Upper lobe of right lung (tissue), 1 donor: Measurements from ENCODE around the gene LTN1. TPM values are rescaled to one million over a fixed set of nuclear protein-coding genes. Genes with fewer than 3 reads are reported as not detected.

Source experiments
- ATAC-seq: fragments of 200-7000 bp; cut with Tn5 transposase; one replicate; pipeline ENCODE4 v1.9.1; 2020; ENCODE audit warnings: mild to moderate bottlenecking, moderate library complexity
- DNase-seq: peaks from one replicate; pipeline ENCODE4 v3.0.0-alpha.2; 2020
- H3K27ac ChIP-seq: fragments of 200-600 bp; one replicate; pipeline ENCODE4 v1.8.0; 2022
- H3K27me3 ChIP-seq: fragments of 200-600 bp; one replicate; pipeline ENCODE4 v1.8.0; 2022; ENCODE audit warnings: mild to moderate bottlenecking
- H3K36me3 ChIP-seq: fragments of 200-600 bp; one replicate; pipeline ENCODE4 v1.8.0; 2022
- H3K4me1 ChIP-seq: fragments of 200-600 bp; one replicate; pipeline ENCODE4 v1.8.0; 2022
- H3K4me3 ChIP-seq: fragments of 200-600 bp; one replicate; pipeline ENCODE4 v1.8.0; 2022; ENCODE audit warnings: mild to moderate bottlenecking
- H3K9me3 ChIP-seq: fragments of 200-600 bp; one replicate; pipeline ENCODE4 v1.8.0; 2022
- intact Hi-C: fragments of 100-400 bp; cut with DNase I; formaldehyde crosslinking; loops from one replicate; pipeline ENCODE4 v1.11.0; 2022
- total RNA-seq: library from RNA; stranded (reverse); fragmentation: NEBNext Ultra II Directional; extraction: Animal tissue kit (Norgen Biotek cat#: 25700); gene quantifications from one replicate; pipeline ENCODE4 v1.2.1, GENCODE V29; 2021
- TF ChIP-seq, protein P1 (sequence below): fragments of 200-600 bp; IDR thresholded peaks from one replicate; pipeline ENCODE4 v1.8.0; 2022; ENCODE audit warnings: antibody characterized with exemption
- donor health status: DM: no; HTN: yes; CAD: no; lungs with severe emphysema.

Gene LTN1
- total RNA-seq, 1 donor from 2014 or later, result 25.7 TPM

DNA sequence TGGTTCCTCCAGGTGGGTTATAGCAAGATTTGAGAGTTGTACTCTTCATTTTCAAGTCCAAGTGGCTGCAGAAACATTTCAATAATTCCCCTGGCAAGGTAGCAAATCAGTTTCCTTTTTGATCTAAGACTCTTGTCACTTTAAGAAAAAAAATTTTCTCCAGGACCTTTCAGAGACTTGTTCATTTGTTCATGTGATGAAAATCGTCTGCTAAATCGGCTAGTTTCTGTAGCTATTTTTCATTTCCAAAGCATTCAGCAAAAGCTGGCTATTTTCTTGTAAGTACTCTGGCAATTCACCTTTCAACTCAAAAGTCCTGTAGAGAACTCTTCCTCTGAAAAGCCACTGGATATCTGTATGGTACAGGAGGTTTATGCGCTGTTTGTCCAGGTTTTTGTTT, 93.5 kb downstream of the LTN1 start:
- H3K27me3 ChIP-seq, result peaks cover 4% of the 10 kb centered on the region
- H3K4me1 ChIP-seq, result no peaks in the 10 kb centered on the region
- no peak for DNase-seq
- H3K4me3 ChIP-seq, result no peak overlapping the region
- H3K9me3 ChIP-seq, result no peaks in the 10 kb centered on the region
- TF ChIP-seq, protein P1, sequence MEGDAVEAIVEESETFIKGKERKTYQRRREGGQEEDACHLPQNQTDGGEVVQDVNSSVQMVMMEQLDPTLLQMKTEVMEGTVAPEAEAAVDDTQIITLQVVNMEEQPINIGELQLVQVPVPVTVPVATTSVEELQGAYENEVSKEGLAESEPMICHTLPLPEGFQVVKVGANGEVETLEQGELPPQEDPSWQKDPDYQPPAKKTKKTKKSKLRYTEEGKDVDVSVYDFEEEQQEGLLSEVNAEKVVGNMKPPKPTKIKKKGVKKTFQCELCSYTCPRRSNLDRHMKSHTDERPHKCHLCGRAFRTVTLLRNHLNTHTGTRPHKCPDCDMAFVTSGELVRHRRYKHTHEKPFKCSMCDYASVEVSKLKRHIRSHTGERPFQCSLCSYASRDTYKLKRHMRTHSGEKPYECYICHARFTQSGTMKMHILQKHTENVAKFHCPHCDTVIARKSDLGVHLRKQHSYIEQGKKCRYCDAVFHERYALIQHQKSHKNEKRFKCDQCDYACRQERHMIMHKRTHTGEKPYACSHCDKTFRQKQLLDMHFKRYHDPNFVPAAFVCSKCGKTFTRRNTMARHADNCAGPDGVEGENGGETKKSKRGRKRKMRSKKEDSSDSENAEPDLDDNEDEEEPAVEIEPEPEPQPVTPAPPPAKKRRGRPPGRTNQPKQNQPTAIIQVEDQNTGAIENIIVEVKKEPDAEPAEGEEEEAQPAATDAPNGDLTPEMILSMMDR, result no peak
- intact Hi-C loops, result no loop called here
- H3K27ac ChIP-seq, result no peak overlapping the region
- H3K36me3 ChIP-seq, result no peaks in the 10 kb centered on the region
- ATAC-seq, result no peak

DNA sequence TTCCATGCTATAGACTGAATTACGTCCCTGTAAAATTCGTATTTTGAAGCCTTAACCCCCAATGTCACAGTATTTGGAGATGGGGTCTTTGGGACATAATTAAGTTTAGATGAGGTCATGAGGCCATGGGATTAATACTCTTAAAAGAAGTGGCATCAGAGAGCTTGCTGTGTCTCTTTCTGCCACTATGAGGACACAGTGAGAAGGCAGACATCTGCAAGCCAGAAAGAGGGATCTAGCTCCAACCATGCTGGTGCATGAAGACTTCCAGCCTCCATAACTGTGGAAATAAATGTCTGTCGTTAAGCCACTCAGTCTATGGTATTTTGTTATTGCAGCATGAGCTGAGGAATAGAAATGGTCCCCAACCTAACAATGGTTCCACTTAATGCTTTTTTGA, 99.0 kb downstream of the LTN1 start:
- Histone ChIP-seq H3K27me3 (peaks cover 4% of the 10 kb centered on the region), H3K4me3 (no peak overlapping the region), H3K36me3 (no peaks in the 10 kb centered on the region), H3K4me1 (no peaks in the 10 kb centered on the region), H3K9me3 (no peaks in the 10 kb centered on the region), H3K27ac (no peak overlapping the region)
- ATAC-seq (no peak), DNase-seq (no peak)
- TF ChIP-seq, protein P1, result no peak
- intact Hi-C loops, result no loop called here

DNA sequence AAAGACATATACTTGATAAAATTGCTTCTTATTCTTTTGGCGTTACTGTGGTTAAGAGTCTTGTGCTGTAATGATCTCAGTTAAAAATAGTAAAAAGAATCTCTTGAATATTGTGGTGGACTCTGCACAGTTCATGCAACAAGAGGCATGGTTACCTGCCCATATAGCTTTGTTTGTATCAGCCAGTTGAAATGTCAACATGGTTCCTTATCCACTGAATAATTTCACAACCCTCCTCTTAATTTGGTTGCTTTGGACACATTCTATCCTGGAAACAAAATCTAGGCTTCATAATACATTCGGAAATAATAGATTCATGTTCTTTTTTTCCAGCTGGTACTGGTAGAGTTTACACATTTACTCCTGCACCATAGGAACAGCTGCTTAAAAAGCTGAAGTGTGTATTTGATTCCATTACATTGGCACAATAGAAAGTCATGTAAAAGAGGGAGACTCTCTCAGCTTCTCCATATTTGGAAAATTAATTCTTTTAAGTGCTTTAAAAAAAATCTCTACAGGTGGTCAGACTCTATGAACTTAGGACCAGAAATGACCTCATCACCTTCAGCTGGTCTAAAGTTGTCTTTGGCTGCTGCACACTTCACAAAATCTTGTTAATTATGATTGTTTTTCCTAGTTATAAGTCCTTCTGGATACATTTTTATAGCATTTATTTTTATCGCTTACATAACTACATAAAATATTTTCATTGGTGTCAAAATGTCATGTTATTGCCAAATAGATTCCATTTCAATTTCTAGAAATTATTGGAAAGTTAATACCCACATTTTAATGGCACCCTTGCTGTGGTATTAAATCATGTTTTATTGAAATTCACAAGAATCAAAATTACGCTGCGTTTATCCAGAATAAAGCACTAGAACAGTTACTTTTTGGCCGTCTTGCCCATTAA, 100.2 kb downstream of the LTN1 start:
- DNase-seq (no peak), ATAC-seq (no peak)
- no peaks in the 10 kb centered on the region for H3K36me3 ChIP-seq
- no peak overlapping the region for H3K4me3 ChIP-seq
- H3K27me3 ChIP-seq, result peaks cover 4% of the 10 kb centered on the region
- no peaks in the 10 kb centered on the region for H3K9me3 ChIP-seq
- TF ChIP-seq, protein P1, result no peak
- no peaks in the 10 kb centered on the region for H3K4me1 ChIP-seq
- H3K27ac ChIP-seq, result no peak overlapping the region
- intact Hi-C loops, result no loop called here

DNA sequence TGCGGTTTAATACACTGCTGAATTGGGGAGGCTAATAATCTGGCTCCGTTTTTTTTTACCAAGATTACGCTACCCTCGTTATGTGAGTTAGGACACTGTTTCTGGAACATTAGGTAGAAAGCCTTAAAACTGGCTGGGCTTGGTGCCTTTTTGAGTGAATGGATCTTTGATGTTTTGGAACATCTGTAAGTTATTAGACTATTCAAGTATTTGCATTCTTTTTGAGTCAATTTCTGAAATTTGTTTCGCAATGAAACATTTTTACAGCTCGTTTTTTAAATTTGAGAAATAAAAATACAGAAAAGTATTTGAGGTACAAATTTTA, 106.9 kb downstream of the LTN1 start:
- Histone ChIP-seq H3K9me3 (no peaks in the 10 kb centered on the region), H3K27me3 (no peaks in the 10 kb centered on the region), H3K4me3 (peak overlapping the region; percentile 65), H3K36me3 (peaks cover 11% of the 10 kb centered on the region), H3K27ac (peak overlapping the region; percentile 97), H3K4me1 (peaks cover 17% of the 10 kb centered on the region)
- DNase-seq (no peak), ATAC-seq (no peak)
- TF ChIP-seq, protein P1, result no peak
- intact Hi-C loops, result no loop called here

DNA sequence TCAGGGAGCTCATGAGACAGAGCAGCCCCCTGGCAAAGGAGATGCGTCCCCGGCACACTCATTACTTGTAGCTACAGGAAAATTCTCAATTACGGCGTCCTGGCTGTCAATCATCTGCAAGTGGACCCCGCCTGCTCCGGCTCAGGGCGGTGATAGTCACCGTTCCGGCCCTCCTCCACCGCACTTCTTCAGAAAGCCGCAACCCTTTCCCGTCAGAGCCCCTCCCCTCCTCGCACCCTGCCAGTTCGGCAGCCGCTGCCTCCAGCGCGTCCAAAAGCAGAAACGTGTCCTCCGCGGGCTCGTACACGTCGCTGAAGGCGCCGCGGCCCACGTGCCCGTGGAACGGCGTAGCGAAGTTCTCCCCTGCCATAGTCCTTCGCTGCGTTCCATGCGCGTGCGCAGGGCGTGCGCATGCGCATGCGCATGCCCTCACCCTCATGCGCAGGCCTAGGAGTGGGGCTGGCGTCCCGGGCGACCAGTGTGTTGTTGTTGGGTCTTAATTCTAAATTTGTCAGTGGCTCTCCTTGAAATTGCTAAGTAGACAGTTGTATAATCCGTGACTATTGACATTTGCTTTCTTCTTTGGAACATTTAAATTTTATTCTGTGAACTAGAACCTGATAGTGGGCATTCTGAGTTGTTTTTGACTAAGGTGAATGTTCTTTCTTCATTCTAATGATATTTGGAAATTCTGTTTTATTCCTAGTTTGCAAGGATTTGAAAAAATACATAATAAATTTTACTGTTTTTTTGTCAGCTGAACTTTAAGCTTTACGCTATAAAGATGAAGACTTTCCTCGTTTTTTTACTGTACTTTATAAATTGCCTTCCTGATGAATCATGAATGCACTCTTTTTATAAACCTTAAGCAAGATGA, 107.5 kb downstream of the LTN1 start:
- no peaks in the 10 kb centered on the region for H3K27me3 ChIP-seq
- peak overlapping the region; percentile 65 for H3K4me3 ChIP-seq
- intact Hi-C loops, result no loop called here
- no peaks in the 10 kb centered on the region for H3K9me3 ChIP-seq
- H3K4me1 ChIP-seq, result peaks cover 17% of the 10 kb centered on the region
- peaks cover 13% of the 10 kb centered on the region for H3K36me3 ChIP-seq
- DNase-seq (peak; percentile 95), ATAC-seq (peak; percentile 99)
- TF ChIP-seq, protein P1, result no peak
- H3K27ac ChIP-seq, result peak overlapping the region; percentile 97
